Activated naive CD4-positive, alpha-beta T cell treated with Interleukin-2 at 50 U/mL for 16 hours (primary cell): ENCODE measurements around the gene LINC00237.

ENCODE experiments used
- DNase-seq: peaks from one replicate; pipeline ENCODE4 v3.0.0-alpha.2; 2020

The LINC00237 gene

DNA sequence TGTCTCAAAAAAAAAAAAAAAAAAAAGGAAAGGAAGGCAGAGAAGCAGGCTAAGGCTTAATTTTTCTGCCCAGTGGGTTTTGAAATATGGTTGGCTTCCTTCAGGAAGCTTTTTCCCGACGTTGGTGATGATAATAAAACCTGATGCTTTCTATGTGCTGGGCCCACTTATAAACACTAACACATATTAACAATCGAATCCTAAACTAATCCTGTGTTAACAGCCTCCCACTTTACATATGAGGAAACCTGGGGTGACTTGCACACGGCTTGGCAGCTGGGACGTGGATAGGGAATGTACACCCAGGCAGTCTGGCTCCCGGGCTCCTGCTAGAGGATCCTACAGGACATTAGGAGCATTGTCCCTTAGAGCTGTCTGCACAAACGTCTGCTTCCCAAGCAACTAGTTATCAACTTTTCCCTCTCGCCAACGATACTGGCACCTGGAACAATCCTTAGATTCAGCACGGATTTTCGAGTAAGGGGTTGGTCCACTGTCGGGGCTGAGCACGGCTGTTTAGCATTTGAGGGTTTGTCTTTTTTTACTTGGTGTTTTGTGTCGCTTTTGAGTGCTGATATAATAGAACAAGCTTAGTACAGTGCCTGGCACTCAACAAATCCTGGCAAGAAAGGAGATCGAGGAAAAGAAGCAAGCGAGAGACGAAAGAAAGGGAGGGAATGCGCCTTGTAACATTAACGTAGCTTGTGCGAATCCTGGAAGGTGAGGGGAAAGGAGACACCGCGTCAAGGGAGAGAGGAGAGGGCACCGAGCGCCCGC is 19.1 kb upstream of the LINC00237 start:
- DNase-seq: no peak

DNA sequence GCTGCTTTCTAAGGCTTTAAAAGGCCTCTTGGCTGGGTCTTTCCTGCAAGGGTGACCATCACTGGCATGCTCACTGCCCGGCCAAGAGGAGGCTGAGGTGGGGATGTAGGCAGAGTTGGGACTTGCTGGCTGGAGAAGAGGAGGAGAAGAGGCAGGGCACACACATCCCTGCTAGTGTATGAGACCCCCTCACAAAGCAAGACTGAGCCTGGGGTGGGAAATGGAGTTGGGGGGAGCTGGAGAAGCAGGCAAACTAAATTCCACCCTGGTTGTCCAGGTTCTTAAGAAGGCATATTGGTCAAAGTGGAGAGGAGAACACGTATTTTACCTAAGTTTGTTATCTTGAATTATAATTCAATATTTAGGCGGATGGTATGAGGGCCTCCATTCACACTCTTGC is 18.0 kb upstream of the LINC00237 start:
- DNase-seq: no peak

DNA sequence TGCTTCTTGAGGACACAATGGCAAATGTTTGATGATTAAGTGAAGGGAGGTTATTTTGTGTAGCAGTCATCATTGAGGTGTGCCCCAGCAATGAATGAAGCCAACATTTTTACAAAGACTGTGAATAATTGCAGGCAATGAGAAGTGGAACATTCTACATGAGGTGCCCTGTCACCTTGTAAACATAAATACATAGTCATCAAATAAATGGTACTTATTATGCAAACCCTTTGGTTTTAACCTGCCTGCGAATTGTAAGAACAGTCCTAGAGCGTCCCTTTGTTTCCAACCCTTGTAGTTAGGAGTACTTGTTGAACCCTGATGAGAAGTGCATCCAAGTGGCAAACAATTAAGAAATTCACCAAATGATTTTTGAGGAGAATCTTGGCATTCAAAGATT is 12.6 kb upstream of the LINC00237 start:
- no peak for DNase-seq

DNA sequence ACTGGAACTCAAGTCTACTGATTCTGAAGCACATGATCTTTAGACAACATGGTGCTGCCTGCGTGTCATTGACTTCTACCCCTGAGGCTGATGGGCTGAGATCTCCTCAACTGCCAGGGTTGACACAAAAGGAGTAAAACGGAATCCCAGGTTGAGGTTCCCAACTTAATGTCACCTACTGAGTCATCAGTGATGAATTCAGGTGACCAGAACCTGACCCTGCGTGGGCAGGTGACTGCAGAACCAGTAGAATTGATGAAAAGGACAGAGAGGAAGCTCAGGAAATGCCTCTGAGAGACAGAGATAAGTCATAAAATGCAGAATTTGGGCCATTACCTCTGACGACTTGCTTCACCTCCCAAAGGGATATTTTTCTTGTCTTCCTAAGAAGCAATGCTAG is 12.0 kb upstream of the LINC00237 start:
- no peak for DNase-seq

DNA sequence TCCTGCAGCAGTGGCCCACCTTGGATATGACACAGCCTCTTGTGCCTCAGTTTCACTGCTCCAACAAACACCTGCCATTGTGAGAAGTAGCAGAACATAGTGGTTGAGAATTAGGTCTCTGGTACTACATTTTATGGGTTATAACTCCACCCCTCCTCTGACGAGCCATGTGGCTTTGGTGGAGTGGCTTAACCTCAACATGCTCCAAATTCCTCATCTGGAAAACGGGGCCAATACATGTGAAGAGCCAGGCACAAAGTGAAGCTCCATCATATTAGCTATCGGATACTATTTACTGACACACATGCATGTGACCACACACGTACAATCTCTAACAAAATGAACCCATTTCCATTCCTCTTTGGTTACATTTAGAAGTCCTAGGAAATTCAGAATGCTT is 11.4 kb upstream of the LINC00237 start:
- no peak for DNase-seq

DNA sequence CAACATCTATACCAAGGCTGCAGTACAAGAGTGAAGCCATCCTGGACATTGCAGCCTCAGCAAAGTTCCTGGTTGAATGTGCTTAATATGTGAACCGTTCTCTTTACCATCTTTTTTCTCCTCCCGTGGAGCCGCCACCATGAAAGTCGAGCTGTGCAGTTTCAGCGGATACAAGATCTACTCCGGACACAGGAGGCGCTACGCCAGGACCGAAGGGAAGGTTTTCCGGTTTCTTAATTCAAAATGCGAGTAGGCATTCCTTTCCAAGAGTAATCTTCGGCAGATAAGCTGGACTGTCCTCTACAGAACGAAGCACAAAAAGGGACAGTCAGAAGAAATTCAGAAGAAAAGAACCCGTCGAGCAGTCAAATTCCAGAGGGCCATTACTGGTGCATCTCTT is 8.4 kb upstream of the LINC00237 start:
- no peak for DNase-seq

DNA sequence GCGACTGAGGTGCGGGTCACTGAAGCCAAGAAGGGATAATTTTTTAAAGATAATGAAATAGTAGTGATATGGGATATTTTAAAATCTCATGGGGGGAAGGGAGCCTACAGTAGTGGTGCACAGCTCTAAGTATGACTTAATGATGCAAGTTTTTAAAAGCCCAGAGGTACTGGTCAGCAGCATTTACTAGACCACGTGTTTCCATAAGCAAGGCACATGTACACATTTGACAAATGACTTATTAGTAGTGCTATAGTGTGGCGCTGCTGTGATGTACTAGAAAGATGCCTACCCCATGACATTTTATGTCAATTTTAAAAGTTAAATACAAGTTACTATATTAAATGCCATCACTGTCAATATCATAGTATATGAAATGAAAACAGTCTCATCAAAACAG is 7.5 kb upstream of the LINC00237 start:
- no peak for DNase-seq

DNA sequence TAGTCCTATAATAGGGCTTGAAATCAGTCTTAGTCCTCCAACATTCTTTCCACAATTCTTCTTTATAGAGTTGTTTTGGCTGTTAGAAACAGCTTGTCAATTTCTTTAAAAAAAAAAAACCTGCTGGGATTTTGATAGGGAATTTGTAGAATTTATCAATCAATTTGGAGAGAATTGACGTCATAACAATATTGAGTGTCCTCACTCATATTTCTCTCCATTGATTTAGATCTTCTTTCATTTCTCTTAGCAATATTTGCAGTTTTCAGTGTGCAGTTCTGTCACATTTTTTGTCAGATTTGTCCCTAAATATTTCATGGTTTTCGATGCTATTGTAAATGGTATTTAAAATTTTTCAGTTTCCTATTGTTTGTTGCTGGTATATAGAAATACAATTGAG is 5.3 kb upstream of the LINC00237 start:
- no peak for DNase-seq

DNA sequence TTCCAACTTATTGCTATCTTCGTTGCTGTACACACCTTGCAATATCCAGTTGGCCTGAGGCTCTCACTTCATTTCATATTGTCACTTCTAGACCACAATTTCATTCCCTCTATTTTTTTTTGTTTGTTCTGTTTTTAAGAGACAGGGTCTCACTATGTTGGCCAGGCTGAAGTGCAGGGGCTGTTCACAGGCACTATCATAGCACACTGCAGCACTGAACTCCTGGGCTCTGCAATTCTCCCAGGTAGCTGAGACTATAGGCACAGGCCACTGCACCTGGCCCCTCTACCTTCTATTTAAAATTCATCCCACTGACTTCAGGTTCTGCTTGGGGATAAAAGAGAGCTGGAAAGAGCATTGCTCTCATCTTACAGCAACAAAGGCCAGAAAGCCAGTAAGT is 4.7 kb upstream of the LINC00237 start:
- DNase-seq: no peak

DNA sequence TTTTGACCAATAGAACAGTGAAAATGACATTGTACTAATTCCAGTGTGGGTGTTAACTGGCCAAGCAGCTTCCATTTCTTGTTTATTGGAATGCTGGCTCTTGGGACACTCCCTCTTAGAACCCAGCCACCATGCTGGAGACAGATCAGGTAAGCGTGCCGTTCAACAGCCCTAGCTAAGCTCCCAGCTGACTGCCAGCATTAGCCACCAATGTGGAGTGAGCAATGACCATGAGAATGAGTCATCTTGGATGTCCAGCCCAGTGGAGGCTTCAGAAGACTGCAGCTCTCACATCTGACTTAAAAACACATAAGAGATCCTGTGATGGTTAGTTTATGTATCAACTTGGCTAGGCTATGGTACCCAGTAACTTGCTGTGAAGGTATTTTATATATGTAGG is 3.0 kb upstream of the LINC00237 start:
- no peak for DNase-seq

DNA sequence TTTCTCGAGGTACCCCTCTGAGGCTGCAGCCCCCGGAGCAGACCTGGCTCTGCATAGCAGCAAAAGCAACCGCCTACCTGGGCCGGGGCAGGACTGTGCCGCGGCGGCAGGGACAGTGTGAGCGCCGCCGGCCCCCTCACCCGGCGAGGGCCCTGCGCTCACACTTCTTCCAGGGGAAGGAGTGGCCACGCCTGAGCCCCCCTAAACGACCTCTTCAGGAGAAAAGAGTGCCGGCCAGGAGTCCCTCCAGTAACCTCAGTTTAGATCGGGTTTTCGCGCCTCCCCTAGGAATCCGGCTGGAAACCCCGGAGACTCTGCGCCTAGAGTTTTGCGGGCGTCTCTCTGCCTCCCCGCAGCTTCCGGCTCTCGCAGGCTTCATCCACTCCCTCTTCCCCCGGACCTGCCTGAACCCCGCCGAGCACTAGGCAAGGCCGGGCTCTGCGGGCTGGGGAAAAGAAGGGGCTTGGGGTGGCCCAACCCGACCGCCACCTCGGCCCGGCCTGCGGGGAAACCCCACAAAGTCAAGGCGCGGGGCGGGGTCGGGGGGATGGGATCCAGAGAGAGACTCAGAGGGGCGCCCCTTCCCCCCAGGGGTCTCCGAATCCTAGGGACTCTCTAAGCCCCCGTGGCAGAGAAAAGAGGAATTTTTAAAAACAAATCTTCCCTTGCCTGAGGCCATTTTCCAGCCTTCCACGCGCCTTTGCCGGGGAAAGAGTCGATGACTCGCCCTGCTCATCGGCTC is 558 bp downstream of the LINC00237 start:
- DNase-seq: no peak

DNA sequence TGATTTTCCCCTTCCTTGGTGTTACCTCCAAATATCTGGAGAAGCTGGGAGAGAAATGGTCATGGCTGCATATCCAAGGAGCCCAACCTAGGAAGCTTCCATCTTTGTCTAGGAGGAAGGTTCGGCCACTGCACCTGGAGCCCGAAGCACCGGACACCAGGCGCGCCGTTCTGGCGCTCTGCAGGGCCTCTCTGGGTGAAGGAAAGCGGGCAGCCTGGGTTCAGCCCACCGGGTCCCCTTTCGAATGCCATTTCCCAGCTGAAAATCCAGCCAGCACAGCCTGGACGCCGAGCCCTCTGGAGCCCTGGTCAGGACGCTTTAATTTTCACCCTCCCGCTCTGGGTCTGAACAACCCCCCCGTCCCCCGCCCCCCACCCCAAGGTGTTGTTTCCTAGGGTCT is 1.2 kb downstream of the LINC00237 start:
- DNase-seq: no peak

DNA sequence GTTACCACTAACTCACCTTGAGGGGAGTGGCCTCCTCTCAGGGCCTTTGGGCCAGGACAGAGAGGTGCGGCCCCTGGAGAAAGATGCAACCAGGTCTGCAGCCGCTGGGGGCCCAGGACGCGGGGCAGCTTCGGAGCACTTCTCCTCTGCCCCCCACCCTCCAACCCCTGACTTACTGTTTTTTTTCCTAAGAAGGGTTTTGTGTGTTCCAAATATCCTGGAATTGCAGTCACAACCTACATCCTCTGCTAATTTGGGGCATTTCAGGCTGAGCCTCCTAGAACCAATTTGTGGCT is 1.7 kb downstream of the LINC00237 start:
- DNase-seq: no peak

DNA sequence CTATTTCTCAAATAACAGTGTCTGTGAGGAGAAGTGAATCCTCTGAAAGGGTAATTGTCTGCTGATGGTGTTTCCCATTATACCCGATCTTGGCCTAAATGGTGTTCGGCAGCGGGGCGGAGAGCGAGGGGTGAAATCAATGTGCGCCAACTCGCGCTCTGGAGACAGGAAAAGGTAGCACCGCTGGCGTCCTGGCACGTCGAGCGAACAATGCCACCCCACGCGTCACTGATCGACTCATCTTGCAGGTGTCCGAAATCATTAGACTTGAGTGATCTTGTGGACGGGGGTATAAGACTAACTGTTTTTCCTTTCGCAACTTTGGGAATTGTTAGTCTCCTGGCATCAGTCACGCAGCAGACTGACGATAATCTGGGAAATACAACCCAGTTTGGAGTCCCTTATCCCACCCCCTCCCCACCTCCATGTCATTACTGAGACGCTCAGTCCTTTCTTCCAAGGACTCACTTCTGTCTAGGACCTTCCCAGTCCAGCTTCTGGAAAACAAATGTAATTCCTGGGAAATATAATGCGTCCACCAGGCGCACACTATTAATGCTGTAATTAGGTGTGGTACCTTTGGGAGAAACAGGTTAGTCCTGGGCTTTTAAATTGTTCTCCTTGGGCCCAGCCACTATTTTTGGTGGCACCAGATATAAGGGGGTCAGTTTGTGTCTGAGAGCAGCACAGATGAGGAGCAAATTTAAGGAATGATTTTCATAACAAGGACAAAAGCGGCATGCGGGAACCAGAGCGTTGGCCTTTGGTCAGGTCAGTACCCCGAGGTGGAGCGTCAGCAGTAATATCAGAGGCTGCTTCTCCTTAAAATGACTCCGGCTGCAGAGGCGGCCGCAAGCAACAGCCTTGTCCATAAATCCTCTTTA is 2.3 kb downstream of the LINC00237 start:
- no peak for DNase-seq

DNA sequence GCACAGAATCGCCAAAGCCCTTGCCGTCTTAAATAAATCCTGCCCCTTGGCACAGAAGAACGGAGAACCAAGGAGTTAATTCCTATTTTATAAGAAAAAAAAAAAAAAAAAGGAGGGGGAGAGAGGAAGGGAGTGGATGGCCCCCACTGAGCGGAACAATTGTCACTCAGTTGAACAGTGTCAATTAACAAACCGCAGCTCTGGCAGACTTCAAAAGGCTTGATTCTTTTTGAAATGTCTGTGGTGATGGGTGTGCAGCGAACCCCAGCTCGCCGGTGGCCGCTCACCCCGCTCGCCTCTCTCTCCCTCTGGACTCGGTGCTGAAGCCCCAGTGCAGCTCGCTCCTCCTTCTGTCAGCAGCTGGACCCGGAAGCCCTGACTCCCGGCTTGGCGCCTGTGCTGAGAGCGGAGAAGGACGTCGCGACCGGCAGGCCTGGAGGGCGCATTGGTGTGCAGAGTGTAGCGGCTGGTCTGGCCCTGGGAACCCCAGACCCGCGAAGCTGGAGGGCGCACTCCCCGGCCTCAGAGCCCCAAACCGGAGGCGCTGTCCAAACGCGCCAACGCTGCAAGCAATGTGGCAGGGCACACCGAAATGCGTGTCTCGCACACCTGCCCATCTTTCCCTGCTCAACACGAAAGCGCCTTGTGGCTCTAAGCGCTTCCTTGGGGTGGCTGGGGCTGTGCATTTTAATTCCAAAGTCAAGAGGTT is 3.4 kb downstream of the LINC00237 start:
- DNase-seq: peak; percentile 27

DNA sequence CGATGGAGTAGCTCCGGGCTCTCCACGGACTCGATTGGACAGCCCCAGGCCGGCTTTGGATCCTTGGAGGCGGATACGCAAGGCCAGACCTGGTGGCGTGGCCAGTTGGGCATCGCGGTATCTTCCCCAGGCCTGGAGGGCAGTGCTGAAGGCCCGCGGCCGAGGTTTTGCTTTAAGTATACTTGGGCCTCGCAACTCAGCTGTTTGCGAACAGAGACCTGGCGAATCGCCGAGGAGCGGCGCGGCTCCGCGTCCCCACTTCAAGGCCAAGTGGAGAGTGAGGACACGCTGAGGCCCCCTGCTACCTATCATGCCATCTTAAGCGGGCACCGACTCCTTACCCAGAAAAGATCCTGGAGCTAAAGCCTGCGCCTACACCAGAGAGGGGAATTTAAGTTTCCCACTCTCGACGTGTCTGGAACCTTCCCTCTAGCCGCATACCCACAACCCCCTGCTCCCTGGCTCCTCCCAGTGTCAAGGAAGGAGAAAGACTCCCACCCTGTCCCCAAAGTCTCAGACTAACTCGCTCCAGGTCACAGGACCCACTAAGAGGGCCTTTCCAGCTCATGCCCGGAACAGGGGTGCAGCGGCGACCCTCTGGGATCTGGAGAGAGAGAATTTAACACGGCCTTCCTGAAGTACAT is 4.1 kb downstream of the LINC00237 start:
- DNase-seq: peak; percentile 12

DNA sequence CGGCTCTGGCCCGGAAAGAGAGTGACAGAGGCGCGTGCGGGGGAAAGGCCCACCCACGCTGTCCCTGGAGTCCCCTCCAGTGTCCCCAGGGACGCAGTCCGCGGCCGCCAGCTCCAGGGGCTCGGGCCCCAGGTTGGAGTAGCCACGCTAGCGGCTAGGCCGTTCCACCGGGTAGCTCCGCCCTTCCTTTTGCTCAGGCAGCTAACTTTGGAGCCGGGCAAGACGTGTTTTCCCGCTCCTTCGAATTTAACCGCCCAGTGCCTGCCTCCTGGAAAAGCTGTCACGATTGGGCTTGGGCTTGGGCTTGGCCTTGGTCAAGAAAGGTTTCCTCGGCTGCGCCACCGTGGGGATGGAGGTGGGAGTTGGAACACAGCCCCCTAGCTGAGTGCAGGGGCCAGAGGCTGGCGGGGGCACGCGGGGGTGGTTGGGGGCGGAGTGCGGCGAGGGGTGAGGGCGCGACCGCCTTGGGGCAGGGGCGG is 4.7 kb downstream of the LINC00237 start:
- DNase-seq: peak; percentile 17

DNA sequence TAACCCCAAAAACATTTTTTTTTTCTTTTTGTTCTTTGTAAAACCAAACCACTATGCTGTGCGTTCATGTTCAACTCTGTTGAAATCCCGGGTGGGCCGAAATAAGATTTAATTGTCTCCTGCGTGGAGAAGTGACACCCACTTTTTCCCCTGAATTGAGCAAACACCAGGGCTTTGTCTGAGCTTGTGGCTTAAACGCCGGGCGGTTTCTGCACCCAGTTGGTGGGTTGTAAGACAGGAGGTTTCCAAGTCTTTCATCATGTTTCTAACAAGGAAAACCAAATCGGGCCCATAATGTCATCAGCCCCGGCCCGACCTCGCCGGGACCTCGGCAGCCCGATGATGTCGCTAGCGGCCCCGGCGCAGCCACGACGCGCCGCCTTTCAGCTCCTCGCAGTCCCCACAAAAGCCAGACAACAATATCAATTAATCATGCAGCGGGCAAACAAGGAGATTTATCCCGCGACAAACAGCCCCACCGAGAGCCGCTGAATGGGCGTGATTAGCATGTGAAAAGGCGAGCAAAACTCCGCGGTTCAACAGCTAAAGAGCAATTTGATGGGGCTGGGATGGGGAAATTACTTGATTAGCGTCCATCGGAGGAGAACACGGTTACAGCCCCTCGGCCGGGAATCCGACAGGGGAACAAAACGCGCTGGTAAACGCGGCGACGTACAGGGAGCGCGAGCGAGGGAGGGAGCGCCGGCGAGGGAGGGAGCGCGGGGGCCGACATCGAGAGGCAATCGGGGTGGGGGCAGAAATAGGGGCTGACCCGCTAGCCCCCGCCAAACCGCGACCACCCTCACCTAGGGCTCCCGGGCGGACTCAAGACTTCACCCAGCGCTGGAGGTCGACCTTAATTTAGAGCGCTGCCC is 5.3 kb downstream of the LINC00237 start:
- peak; percentile 35 for DNase-seq

DNA sequence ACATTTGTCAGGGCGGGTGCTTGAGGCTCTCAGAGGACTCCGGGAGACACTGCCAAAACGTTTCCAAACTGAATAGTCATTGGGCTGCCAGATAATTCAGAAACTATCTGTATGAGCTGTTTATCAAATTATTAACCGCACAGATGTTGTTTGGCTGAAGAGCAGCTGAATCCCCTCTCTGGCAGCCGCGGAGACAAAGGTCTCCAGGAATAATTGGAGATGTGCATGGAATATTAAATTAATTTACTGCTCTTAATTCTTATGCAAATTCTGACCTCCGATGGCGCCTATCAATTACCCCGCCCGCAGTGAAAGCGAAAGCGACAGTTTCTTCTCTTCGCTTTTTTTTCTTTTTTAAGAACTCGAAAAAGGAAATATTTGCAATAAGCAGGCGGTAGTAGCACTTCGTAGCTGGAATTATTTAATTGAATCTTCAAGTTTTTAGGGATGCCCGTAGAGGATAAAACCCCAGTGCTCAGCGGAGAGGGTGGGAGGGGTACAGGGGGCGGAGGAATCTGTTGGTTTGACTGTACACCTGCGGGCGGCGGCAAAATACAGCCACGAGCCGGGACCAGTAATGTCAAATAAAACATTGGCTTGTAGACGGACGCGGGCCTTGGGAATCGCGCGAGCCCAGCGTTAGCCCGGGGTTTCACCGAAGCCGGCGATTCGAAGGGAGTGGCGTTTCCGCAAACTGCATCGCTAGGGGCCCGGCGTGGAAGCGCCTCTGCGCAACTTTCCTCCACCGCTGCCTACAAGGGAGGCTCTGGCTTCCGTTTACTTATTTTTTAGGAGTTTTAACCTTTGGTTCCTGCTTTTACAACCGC is 6.2 kb downstream of the LINC00237 start:
- DNase-seq: peak; percentile 46

DNA sequence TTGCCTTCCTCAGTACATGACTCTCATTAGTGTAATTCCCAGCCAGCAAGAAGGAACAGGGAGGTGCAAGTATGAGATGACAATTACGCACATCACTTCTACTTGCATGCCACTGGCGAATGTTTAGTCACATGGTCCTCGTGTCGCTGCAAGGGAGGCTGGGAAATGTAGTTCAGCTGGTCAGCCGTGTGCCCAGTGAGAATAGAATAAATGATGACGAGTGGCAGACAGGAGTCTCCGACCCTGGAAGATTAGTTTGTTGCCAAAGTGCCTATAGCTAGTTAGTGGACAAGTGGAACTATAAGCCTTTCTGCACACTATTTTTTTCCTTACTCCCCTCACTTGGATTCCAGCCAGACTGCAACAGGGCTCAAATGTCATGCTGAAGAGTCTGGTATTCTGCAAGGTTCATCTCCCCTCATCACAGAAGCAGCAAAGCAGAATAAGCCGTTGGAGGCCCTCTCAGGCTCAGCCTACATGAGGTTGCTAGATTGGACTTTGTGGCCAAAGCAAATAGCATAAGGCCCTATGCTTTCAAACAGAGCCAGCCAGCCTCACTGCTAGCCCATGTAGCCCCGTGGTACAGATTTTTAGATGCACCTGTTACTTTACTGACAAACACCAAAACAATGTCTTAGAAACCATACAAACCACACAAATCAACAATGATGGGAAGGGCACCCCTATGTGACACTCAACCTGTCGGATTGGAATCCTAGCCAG is 9.7 kb downstream of the LINC00237 start:
- DNase-seq: no peak
